ENCODE results near the gene GABRG3.
"Not testable (repeated sequence)": the region's sequence is repeated elsewhere in the genome, so short reads cannot be mapped to it uniquely, and the experiment has no call there.

The GABRG3 gene

GRCh38 chr15:27360316-27360715 lies 389.3 kb downstream of the GABRG3 start:
- H3K36me3 ChIP-seq (ENCODE audit: low read depth): no peaks in the 10 kb centered on the region
- TF ChIP-seq CTCF (IDR thresholded peaks at IDR 0.05; ENCODE audit: poor library complexity, severe bottlenecking): no peak
- no peaks in the 10 kb centered on the region for H3K4me1 ChIP-seq (ENCODE audit: insufficient read depth, poor library complexity, severe bottlenecking)
- no peaks in the 10 kb centered on the region for H3K9me3 ChIP-seq (ENCODE audit: severe bottlenecking)
- peaks cover 7% of the 10 kb centered on the region for H3K27me3 ChIP-seq (ENCODE audit: insufficient read depth, poor library complexity, severe bottlenecking)
- ATAC-seq (ENCODE audit: low read depth) (no peak), DNase-seq (ENCODE audit: low spot score) (no peak)
- H3K27ac ChIP-seq (ENCODE audit: poor library complexity, severe bottlenecking): no peak overlapping the region
- no peak overlapping the region for H3K4me3 ChIP-seq (ENCODE audit: severe bottlenecking)

GRCh38 chr15:27361438-27361837 lies 390.5 kb downstream of the GABRG3 start:
- DNase-seq (ENCODE audit: low spot score): no peak
- no peaks in the 10 kb centered on the region for H3K9me3 ChIP-seq (ENCODE audit: severe bottlenecking)
- no peaks in the 10 kb centered on the region for H3K36me3 ChIP-seq (ENCODE audit: low read depth)
- ATAC-seq (ENCODE audit: low read depth): no peak
- no peak overlapping the region for H3K27ac ChIP-seq (ENCODE audit: poor library complexity, severe bottlenecking)
- H3K27me3 ChIP-seq (ENCODE audit: insufficient read depth, poor library complexity, severe bottlenecking): peaks cover 7% of the 10 kb centered on the region
- TF ChIP-seq CTCF (IDR thresholded peaks at IDR 0.05; ENCODE audit: poor library complexity, severe bottlenecking): no peak
- H3K4me1 ChIP-seq (ENCODE audit: insufficient read depth, poor library complexity, severe bottlenecking): no peaks in the 10 kb centered on the region
- H3K4me3 ChIP-seq (ENCODE audit: severe bottlenecking): no peak overlapping the region

- H3K27me3 ChIP-seq (ENCODE audit: insufficient read depth, poor library complexity, severe bottlenecking): no peaks in the 10 kb centered on the region
- H3K4me3 ChIP-seq (ENCODE audit: severe bottlenecking): no peak overlapping the region
- no peak overlapping the region for H3K27ac ChIP-seq (ENCODE audit: poor library complexity, severe bottlenecking)
- DNase-seq (ENCODE audit: low spot score) (no peak), ATAC-seq (ENCODE audit: low read depth) (no peak)
- no peaks in the 10 kb centered on the region for H3K9me3 ChIP-seq (ENCODE audit: severe bottlenecking)
- TF ChIP-seq CTCF (IDR thresholded peaks at IDR 0.05; ENCODE audit: poor library complexity, severe bottlenecking): no peak
- no peaks in the 10 kb centered on the region for H3K4me1 ChIP-seq (ENCODE audit: insufficient read depth, poor library complexity, severe bottlenecking)
- no peaks in the 10 kb centered on the region for H3K36me3 ChIP-seq (ENCODE audit: low read depth)
Observed at GRCh38 chr15:27365456-27365855, 394.5 kb downstream of the GABRG3 start.

- not testable (repeated sequence) for H3K36me3 ChIP-seq (ENCODE audit: low read depth); H3K9me3 ChIP-seq (ENCODE audit: severe bottlenecking); DNase-seq (ENCODE audit: low spot score); ATAC-seq (ENCODE audit: low read depth); H3K4me3 ChIP-seq (ENCODE audit: severe bottlenecking); H3K27me3 ChIP-seq (ENCODE audit: insufficient read depth, poor library complexity, severe bottlenecking); H3K4me1 ChIP-seq (ENCODE audit: insufficient read depth, poor library complexity, severe bottlenecking); H3K27ac ChIP-seq (ENCODE audit: poor library complexity, severe bottlenecking)
Observed at GRCh38 chr15:27377391-27377790, 406.4 kb downstream of the GABRG3 start.

GRCh38 chr15:27382361-27383025 lies 411.5 kb downstream of the GABRG3 start:
- Histone ChIP-seq H3K27ac (ENCODE audit: poor library complexity, severe bottlenecking) (no peak overlapping the region), H3K9me3 (ENCODE audit: severe bottlenecking) (no peaks in the 10 kb centered on the region), H3K27me3 (ENCODE audit: insufficient read depth, poor library complexity, severe bottlenecking) (no peaks in the 10 kb centered on the region), H3K4me1 (ENCODE audit: insufficient read depth, poor library complexity, severe bottlenecking) (no peaks in the 10 kb centered on the region), H3K36me3 (ENCODE audit: low read depth) (no peaks in the 10 kb centered on the region), H3K4me3 (ENCODE audit: severe bottlenecking) (no peak overlapping the region)
- no peak for ATAC-seq (ENCODE audit: low read depth)
- DNase-seq (ENCODE audit: low spot score): no peak
- no peak for TF ChIP-seq CTCF (IDR thresholded peaks at IDR 0.05; ENCODE audit: poor library complexity, severe bottlenecking)

Measured in RWPE2 (cell line).